Muscle of leg (tissue), 11 donors: ENCODE results near the gene STEAP3. TPM values are rescaled to one million over a fixed set of nuclear protein-coding genes. Genes with fewer than 3 reads are reported as not detected.

Experiments used
- DNase-seq: peaks from one replicate; pipeline ENCODE4 v3.0.0; 2013
- H3K27ac ChIP-seq: one replicate; pipeline ENCODE4 v1.5.1; 2013; ENCODE audit warnings: mild to moderate bottlenecking, low read length, control low read depth
- H3K27me3 ChIP-seq: one replicate; pipeline ENCODE4 v1.6.1; 2013; ENCODE audit warnings: low read length; ENCODE audit not compliant: control insufficient read depth, insufficient read depth
- H3K36me3 ChIP-seq: one replicate; pipeline ENCODE4 v1.6.1; 2013; ENCODE audit warnings: low read length; ENCODE audit not compliant: control insufficient read depth, insufficient read depth
- H3K4me1 ChIP-seq: one replicate; pipeline ENCODE4 v1.6.1; 2013; ENCODE audit warnings: low read length; ENCODE audit not compliant: control insufficient read depth, insufficient read depth
- H3K4me3 ChIP-seq: one replicate; pipeline ENCODE4 v1.5.1; 2013; ENCODE audit warnings: low read length, control low read depth
- H3K9me3 ChIP-seq: replicated peaks from 2 replicates; pipeline ENCODE4 v1.6.1; 2013; ENCODE audit warnings: low read depth, low read length; ENCODE audit not compliant: control insufficient read depth
- WGBS: methylation state at CpG from one replicate; pipeline ENCODE4 v1.1.5; 2013; ENCODE audit warnings: missing lambda C conversion rate; ENCODE audit not compliant: insufficient coverage; 5-methylcytosine and 5-hydroxymethylcytosine counted together
- polyA plus RNA-seq, 8 donors: library from polyadenylated mRNA; unstranded; fragments of 120-200 nt; gene quantifications; one replicate each; pipeline versions ENCODE4 v1.2.1 to v1.2.3, GENCODE V29; 2013; ENCODE audit warnings: inconsistent platforms in 1 of 8, low replicate concordance in 1 of 8; ENCODE audit not compliant: insufficient read length in 8 of 8, insufficient read depth in 1 of 8
- total RNA-seq: library from RNA; stranded (reverse); fragments of 120-200 nt; gene quantifications from one replicate; pipeline ENCODE4 v1.2.4, GENCODE V29; 2013

Gene STEAP3
- total and polyA plus RNA-seq, 9 donors: 8.0 to 21.0 (median 14.1) TPM

- Histone ChIP-seq H3K4me3 (no peak overlapping the region), H3K27ac (no peak overlapping the region), H3K4me1 (peaks cover 29% of the 10 kb centered on the region), H3K9me3 (no peaks in the 10 kb centered on the region), H3K36me3 (peaks cover 3% of the 10 kb centered on the region), H3K27me3 (no peaks in the 10 kb centered on the region)
- WGBS: no CpG with 5 or more reads among the region's 3 CpGs
- no peak for DNase-seq
Observed at GRCh38 chr2:119245841-119246230, 22.2 kb downstream of the STEAP3 start.

GRCh38 chr2:119246884-119247843, 23.5 kb downstream of the STEAP3 start:
- no peak overlapping the region for H3K27ac ChIP-seq
- peaks cover 17% of the 10 kb centered on the region for H3K4me1 ChIP-seq
- H3K9me3 ChIP-seq: no peaks in the 10 kb centered on the region
- 85% methylated on average over 24 of the region's 24 CpGs for WGBS
- no peak for DNase-seq
- peaks cover 3% of the 10 kb centered on the region for H3K36me3 ChIP-seq
- no peak overlapping the region for H3K4me3 ChIP-seq
- no peaks in the 10 kb centered on the region for H3K27me3 ChIP-seq

GRCh38 chr2:119247844-119248271, 24.2 kb downstream of the STEAP3 start:
- no peaks in the 10 kb centered on the region for H3K27me3 ChIP-seq
- 92% methylated on average over 25 of the region's 29 CpGs for WGBS
- no peak for DNase-seq
- H3K36me3 ChIP-seq: peaks cover 3% of the 10 kb centered on the region
- no peak overlapping the region for H3K4me3 ChIP-seq
- peaks cover 10% of the 10 kb centered on the region for H3K4me1 ChIP-seq
- no peaks in the 10 kb centered on the region for H3K9me3 ChIP-seq
- no peak overlapping the region for H3K27ac ChIP-seq

GRCh38 chr2:119248311-119248710, 24.7 kb downstream of the STEAP3 start:
- WGBS: 57% methylated on average over 7 of the region's 7 CpGs
- H3K4me3 ChIP-seq: no peak overlapping the region
- no peak for DNase-seq
- H3K27ac ChIP-seq: no peak overlapping the region
- no peaks in the 10 kb centered on the region for H3K9me3 ChIP-seq
- peaks cover 5% of the 10 kb centered on the region for H3K4me1 ChIP-seq
- no peaks in the 10 kb centered on the region for H3K27me3 ChIP-seq
- H3K36me3 ChIP-seq: peaks cover 3% of the 10 kb centered on the region

GRCh38 chr2:119248751-119249150, 25.1 kb downstream of the STEAP3 start:
- H3K36me3 ChIP-seq: peaks cover 3% of the 10 kb centered on the region
- no peak for DNase-seq

GRCh38 chr2:119249311-119249710, 25.7 kb downstream of the STEAP3 start:
- DNase-seq: no peak
- Histone ChIP-seq H3K4me1 (no peaks in the 10 kb centered on the region), H3K27me3 (no peaks in the 10 kb centered on the region), H3K4me3 (no peak overlapping the region), H3K27ac (no peak overlapping the region), H3K36me3 (peaks cover 3% of the 10 kb centered on the region), H3K9me3 (no peaks in the 10 kb centered on the region)
- WGBS: 81% methylated on average over 2 of the region's 3 CpGs

More at GRCh38 chr2:119248751-119249150, 25.1 kb downstream of the STEAP3 start:
- peaks cover 1% of the 10 kb centered on the region for H3K4me1 ChIP-seq
- no peaks in the 10 kb centered on the region for H3K27me3 ChIP-seq
- no peaks in the 10 kb centered on the region for H3K9me3 ChIP-seq
- 76% methylated on average over 5 of the region's 5 CpGs for WGBS
- no peak overlapping the region for H3K4me3 ChIP-seq
- H3K27ac ChIP-seq: no peak overlapping the region

- H3K4me3 ChIP-seq: no peak overlapping the region
- H3K9me3 ChIP-seq: no peaks in the 10 kb centered on the region
- no peak for DNase-seq
- H3K27me3 ChIP-seq: no peaks in the 10 kb centered on the region
- H3K4me1 ChIP-seq: no peaks in the 10 kb centered on the region
- H3K36me3 ChIP-seq: peaks cover 3% of the 10 kb centered on the region
- WGBS: 75% methylated on average over 6 of the region's 12 CpGs
- no peak overlapping the region for H3K27ac ChIP-seq
Observed at GRCh38 chr2:119249855-119250717, 26.5 kb downstream of the STEAP3 start.

- H3K36me3 ChIP-seq: peaks cover 3% of the 10 kb centered on the region
- DNase-seq: no peak
- no peaks in the 10 kb centered on the region for H3K27me3 ChIP-seq
- 68% methylated on average over 10 of the region's 10 CpGs for WGBS
- no peak overlapping the region for H3K4me3 ChIP-seq
- no peak overlapping the region for H3K27ac ChIP-seq
- H3K4me1 ChIP-seq: no peaks in the 10 kb centered on the region
- H3K9me3 ChIP-seq: no peaks in the 10 kb centered on the region
Observed at GRCh38 chr2:119250718-119251290, 27.2 kb downstream of the STEAP3 start.

- Histone ChIP-seq H3K27ac (no peak overlapping the region), H3K36me3 (peaks cover 3% of the 10 kb centered on the region), H3K4me3 (no peak overlapping the region), H3K9me3 (no peaks in the 10 kb centered on the region), H3K27me3 (no peaks in the 10 kb centered on the region), H3K4me1 (peaks cover 4% of the 10 kb centered on the region)
- 93% methylated on average over 3 of the region's 5 CpGs for WGBS
- DNase-seq: no peak
Observed at GRCh38 chr2:119251652-119252051, 28.0 kb downstream of the STEAP3 start.
